ENCODE results near the gene PARD3B.

Gene PARD3B

GRCh38 chr2:204853905-204854304 is 308.6 kb downstream of the PARD3B start:
- DNase-seq, result no peak

- no peak for DNase-seq
Observed at GRCh38 chr2:204860274-204860673, 315.0 kb downstream of the PARD3B start.

DNA sequence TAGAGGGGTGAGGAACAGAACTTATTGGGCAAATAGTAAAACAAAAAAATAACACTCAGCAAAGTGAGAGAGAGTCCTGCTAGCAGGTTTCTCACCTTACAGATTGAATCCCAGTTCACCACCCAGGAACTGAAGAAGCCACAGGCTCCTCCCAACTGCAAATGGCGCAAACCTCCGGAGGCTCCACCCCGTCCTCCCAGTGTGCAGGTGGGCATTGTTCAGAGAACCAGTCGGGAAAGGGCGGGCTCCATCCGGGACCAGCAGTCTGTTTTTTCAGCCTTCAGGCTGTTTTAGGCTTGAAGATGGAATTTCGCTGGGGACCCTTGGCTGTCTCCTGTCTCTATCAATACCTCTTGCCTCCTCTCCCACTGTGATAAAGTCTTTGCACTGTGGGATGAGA is 317.5 kb downstream of the PARD3B start:
- DNase-seq, result no peak

DNA sequence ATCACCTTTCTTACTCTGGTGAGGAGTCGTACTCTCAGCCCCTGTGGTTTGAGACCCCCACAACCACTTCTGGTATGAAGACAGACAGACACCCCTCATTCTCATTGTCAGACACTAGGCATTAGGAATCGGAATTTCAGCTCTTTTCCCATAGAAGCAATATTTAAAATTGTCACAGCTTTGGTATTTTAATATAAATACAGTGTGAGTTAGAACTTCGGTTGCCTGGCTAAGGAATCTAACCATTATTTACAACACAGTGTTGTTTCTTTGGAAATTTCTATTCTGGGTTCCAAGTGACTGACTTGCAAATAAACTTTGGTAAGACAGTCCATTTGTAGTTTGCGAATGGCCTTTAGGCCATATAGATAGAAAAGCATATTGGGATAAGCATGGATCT is 318.1 kb downstream of the PARD3B start:
- no peak for DNase-seq

- DNase-seq, result no peak
Observed at GRCh38 chr2:204869132-204869823, 324.0 kb downstream of the PARD3B start.

- no peak for DNase-seq
Observed at GRCh38 chr2:204870053-204870452, 324.8 kb downstream of the PARD3B start.

DNA sequence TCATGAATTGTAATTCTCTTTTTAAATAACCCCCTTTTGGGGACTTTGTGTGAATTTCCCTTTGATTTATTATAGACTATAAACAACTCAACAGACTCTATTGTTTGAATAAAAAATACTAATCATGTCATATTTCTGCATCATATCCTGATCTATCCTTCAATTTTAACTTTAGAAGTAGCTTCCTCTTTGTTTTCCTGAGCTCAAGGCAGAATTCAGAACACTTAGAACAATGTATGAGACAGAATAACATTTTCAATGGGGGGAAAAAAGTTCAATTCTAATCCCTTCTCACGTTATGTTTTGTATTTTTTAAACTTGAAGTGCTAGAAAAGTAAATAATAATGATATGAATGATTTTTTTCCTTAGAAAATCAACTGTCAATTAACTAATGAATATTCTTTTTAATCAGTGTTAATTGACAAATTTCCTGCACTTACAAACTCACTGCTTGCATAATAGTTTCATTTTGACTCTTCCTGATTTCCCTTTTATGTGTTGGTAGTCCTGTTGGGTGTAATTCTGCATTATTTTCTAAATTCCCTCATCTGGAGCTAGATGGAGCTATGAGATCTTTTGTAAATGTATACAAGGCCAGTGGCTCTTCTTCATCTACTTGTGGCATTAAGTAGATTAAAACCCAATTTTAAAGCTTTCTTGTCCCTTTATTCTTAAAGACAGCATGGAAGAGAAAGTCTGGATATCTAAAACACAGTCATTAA is 326.1 kb downstream of the PARD3B start:
- DNase-seq, result no peak

GRCh38 chr2:204876311-204876710 is 331.0 kb downstream of the PARD3B start:
- DNase-seq, result no peak

- DNase-seq, result no peak
Observed at GRCh38 chr2:204877691-204878090, 332.4 kb downstream of the PARD3B start.

DNA sequence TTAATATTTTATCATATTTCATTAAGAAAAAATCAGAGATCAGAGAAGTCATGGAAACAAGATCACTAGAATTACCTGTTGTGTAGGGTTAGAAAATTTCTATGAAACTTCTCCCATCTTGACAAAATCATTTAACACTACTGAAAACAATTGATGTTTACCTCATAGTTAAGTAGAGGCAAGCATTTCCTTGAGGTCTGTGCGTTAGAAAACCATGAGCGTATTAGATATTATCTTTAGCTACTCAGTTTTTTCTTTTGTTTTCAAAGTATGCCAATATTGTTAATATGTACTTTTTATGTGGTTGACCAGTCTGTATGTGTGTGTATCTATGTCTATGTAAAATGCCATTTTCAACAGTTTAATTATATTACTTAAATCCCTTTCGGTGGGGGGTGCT is 335.7 kb downstream of the PARD3B start:
- no peak for DNase-seq

- no peak for DNase-seq
Observed at GRCh38 chr2:204881655-204882054, 336.4 kb downstream of the PARD3B start.

- DNase-seq, result no peak
Observed at GRCh38 chr2:204885747-204886146, 340.5 kb downstream of the PARD3B start.

DNA sequence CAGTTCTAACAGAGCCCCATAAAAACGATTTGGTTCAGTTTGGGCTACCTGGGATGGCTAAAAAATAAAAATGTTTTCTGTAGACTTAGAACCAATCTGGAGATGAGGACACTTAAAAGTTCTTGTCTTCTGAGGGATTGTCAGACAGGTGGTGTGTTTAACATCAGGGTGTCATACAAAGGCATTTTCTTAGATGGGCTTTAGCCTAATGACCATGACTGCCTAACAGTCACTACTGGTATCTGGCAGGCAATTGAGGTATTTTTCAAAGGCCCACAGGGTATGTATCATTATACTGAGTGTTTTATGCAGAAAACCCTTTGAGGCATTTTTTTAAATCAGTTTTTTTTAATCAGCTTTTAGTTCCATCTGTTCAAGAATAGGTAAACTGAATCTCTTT is 341.4 kb downstream of the PARD3B start:
- no peak for DNase-seq

- DNase-seq, result no peak
Observed at GRCh38 chr2:204888222-204888621, 342.9 kb downstream of the PARD3B start.

GRCh38 chr2:204890680-204891079 is 345.4 kb downstream of the PARD3B start:
- no peak for DNase-seq

GRCh38 chr2:204891739-204892138 is 346.5 kb downstream of the PARD3B start:
- no peak for DNase-seq

DNA sequence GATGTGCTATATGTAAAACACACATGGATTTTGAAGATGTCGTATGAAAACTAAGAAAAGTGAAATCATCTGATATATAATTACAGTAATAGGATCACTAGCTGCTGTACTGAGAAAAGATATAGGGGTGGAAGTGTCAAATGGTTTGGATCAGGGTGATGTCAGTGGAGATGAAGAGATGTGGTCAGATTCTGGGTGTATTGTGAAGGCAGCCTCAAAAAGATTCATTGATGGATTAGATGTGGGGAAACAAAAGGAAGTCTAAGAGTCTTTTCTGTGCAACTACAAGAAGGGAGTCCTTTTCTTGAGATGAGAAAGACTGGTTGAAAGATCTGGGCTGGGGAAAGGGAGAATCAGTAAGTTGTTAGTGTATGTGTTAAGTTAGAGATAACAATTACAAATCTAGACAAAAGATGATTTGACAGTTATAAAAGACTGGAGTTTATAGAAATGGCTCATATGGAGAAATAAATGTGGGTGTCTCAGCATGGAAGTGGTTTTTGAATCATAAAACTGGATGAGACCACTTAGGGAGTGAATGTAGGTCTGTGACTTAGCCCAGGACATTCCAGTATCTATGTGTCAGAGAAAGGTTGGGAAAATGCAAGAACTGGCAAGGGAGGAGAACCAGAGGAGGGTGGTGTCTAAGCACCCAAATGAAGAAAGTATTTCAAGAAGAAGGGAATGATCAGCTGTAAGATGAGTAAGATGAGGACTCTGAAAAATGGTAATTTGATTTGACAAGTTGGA is 347.4 kb downstream of the PARD3B start:
- no peak for DNase-seq

- no peak for DNase-seq
Observed at GRCh38 chr2:204896146-204896545, 350.9 kb downstream of the PARD3B start.

GRCh38 chr2:204897561-204897960 is 352.3 kb downstream of the PARD3B start:
- DNase-seq, result no peak

GRCh38 chr2:204898928-204899640 is 353.8 kb downstream of the PARD3B start:
- no peak for DNase-seq

DNA sequence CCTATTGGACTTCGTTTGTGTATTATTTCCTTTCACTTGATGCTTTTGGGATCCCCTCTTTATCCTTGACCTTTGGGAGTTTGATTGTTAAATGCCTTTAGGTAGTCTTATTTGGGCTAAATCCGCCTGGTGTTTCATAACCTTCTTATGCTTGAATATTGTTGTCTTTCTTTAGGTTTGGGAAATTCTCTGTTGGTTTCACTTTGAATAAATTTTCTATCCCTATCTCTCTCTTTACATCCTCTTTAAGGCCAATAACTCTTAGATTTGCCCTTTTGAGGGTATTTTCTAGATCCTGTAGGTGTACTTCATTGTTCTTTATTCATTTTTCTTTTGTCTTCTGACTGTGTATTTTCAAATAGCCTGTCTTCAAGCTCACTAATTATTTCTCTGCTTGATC is 354.7 kb downstream of the PARD3B start:
- no peak for DNase-seq

GRCh38 chr2:204900487-204900886 is 355.2 kb downstream of the PARD3B start:
- DNase-seq, result no peak

GRCh38 chr2:204900910-204901309 is 355.6 kb downstream of the PARD3B start:
- DNase-seq, result no peak
